Activated CD8-positive, alpha-beta T cell treated with anti-CD3 and anti-CD28 coated beads for 36 hours (primary cell): Measurements from ENCODE around the gene HSPA1A. TPM values are rescaled to one million over a fixed set of nuclear protein-coding genes. Genes with fewer than 3 reads are reported as not detected.
A peak's percentile ranks its signal among the peaks of the same experiment; 100 is the strongest.

ENCODE experiments used
- ATAC-seq: fragments of 200-7000 bp; cut with Tn5 transposase; one replicate; pipeline ENCODE4 v1.10.0; 2021; ENCODE audit warnings: mild to moderate bottlenecking, moderate library complexity
- CTCF ChIA-PET: fragments of 350-600 bp; sonication (Branson Sonifier 250); formaldehyde crosslinking; loops from one replicate; lab custom pipeline; 2021; ENCODE audit warnings: antibody characterized with exemption; lab: Charles Lee
- POLR2A ChIA-PET: fragments of 350-600 bp; sonication (Branson Sonifier 250); formaldehyde crosslinking; loops from one replicate; lab custom pipeline; 2021; ENCODE audit warnings: antibody characterized with exemption; lab: Charles Lee
- DNase-seq: peaks from one replicate; pipeline ENCODE4 v3.0.0-alpha.2; 2020
- H3K27ac Mint-ChIP-seq: one replicate; pipeline ENCODE4 v1.8.0; 2021; ENCODE audit warnings: mild to moderate bottlenecking, mixed read lengths
- H3K27me3 Mint-ChIP-seq: one replicate; pipeline ENCODE4 v1.8.0; 2021; ENCODE audit warnings: mixed read lengths
- H3K36me3 Mint-ChIP-seq: one replicate; pipeline ENCODE4 v1.8.0; 2021; ENCODE audit warnings: low read depth, mixed read lengths
- H3K4me1 Mint-ChIP-seq: one replicate; pipeline ENCODE4 v1.8.0; 2021; ENCODE audit warnings: low read depth, mixed read lengths
- H3K4me3 Mint-ChIP-seq: one replicate; pipeline ENCODE4 v1.8.0; 2021; ENCODE audit warnings: mild to moderate bottlenecking, moderate library complexity, mixed read lengths
- H3K9me3 Mint-ChIP-seq: one replicate; pipeline ENCODE4 v1.8.0; 2021; ENCODE audit warnings: mixed read lengths
- intact Hi-C: fragments of 100-400 bp; cut with micrococcal nuclease; formaldehyde crosslinking; loops from one replicate; pipeline ENCODE4 v1.10.0; 2022
- total RNA-seq, 2 experiments: library from RNA; stranded (reverse); gene quantifications; one replicate each; pipeline ENCODE4 v1.2.3, GENCODE V29; 2021
- TF ChIP-seq, protein P1 (sequence below): fragments of 200-600 bp; IDR thresholded peaks from one replicate; pipeline ENCODE4 v1.8.0; 2022; ENCODE audit warnings: antibody characterized with exemption, mild to moderate bottlenecking

Gene HSPA1A
- total RNA-seq, 2 experiments from 2014 or later: 36.6 to 37.8 TPM

GRCh38 chr6:31768363-31769257, 46.7 kb upstream of the HSPA1A start:
- no peak overlapping the region for H3K27ac Mint-ChIP-seq
- ChIA-PET CTCF (interaction anchor here (0.6 to 4.5 kb wide), 18 partner anchors 10 to 197 kb away, joined by 3 to 59 read pairs (median 8); partner anchors contain the start of genes CLIC1, DDAH2, LSM2 and MSH5), POLR2A (interaction anchor here (1.9 kb wide), 1 partner anchor 10 kb away, joined by 7 read pairs; no protein-coding TSS in a partner anchor)
- no peak overlapping the region for H3K4me3 Mint-ChIP-seq
- no peaks in the 10 kb centered on the region for H3K27me3 Mint-ChIP-seq
- H3K36me3 Mint-ChIP-seq: peaks cover 2% of the 10 kb centered on the region
- TF ChIP-seq, protein P1, sequence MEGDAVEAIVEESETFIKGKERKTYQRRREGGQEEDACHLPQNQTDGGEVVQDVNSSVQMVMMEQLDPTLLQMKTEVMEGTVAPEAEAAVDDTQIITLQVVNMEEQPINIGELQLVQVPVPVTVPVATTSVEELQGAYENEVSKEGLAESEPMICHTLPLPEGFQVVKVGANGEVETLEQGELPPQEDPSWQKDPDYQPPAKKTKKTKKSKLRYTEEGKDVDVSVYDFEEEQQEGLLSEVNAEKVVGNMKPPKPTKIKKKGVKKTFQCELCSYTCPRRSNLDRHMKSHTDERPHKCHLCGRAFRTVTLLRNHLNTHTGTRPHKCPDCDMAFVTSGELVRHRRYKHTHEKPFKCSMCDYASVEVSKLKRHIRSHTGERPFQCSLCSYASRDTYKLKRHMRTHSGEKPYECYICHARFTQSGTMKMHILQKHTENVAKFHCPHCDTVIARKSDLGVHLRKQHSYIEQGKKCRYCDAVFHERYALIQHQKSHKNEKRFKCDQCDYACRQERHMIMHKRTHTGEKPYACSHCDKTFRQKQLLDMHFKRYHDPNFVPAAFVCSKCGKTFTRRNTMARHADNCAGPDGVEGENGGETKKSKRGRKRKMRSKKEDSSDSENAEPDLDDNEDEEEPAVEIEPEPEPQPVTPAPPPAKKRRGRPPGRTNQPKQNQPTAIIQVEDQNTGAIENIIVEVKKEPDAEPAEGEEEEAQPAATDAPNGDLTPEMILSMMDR: no peak
- no peaks in the 10 kb centered on the region for H3K9me3 Mint-ChIP-seq
- intact Hi-C loops: no loop called here
- DNase-seq (no peak), ATAC-seq (no peak)
- peaks cover 21% of the 10 kb centered on the region for H3K4me1 Mint-ChIP-seq

DNA sequence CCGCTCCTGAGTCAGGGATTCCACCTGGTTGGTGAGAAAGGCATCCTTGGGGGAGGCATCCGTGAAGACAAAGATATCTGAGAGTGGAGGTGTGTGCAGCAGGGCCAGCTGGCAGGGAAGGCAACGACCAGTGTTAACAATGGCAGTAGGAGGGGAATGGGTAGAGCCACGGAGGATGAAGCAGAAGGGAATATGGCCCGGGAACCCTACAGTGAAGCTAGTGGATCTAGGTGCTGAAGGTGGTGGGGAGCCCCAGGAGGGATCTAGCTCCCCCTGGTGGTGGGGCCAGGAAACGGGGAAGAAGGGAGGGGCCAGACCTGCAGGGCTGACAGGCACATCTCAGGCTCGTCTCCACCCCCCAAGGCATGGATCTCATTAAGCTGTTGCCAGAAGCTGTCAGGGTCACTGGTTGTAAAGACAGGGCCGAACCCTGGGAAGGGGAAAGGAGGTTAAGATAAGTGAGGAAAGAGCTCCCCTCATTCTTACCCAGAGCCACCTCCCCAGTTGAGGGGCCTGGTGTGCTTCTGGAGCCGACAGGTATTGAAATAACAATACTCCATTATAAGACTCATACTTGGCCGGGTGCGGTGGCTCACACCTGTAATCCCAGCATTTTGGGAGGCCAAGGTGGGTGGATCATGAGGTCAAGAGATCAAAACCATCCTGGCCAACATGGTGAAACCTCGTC, 45.5 kb upstream of the HSPA1A start:
- TF ChIP-seq, protein P1: peak; percentile 84
- DNase-seq: peak; percentile 90
- no peak overlapping the region for H3K4me3 Mint-ChIP-seq
- H3K4me1 Mint-ChIP-seq: peaks cover 26% of the 10 kb centered on the region
- H3K27me3 Mint-ChIP-seq: no peaks in the 10 kb centered on the region
- ATAC-seq: peak; percentile 87
- intact Hi-C loops: no loop called here
- CTCF ChIA-PET: interaction anchor here (0.6 to 4.5 kb wide), 33 partner anchors 8 to 196 kb away, joined by 3 to 59 read pairs (median 5); partner anchors contain the start of genes CLIC1, DDAH2, HSPA1A and HSPA1B
- POLR2A ChIA-PET: interaction anchor here (0.7 to 1.9 kb wide), 6 partner anchors 11 to 202 kb away, joined by 3 to 7 read pairs (median 3); partner anchors contain the start of genes DXO and VARS1
- no peaks in the 10 kb centered on the region for H3K36me3 Mint-ChIP-seq
- H3K9me3 Mint-ChIP-seq: no peaks in the 10 kb centered on the region
- no peak overlapping the region for H3K27ac Mint-ChIP-seq

- ATAC-seq: no peak
- no peak for DNase-seq
- H3K4me3 Mint-ChIP-seq: no peak overlapping the region
- intact Hi-C loops: no loop called here
- CTCF ChIA-PET: interaction anchor here (1.2 to 4.5 kb wide), 12 partner anchors 8 to 173 kb away, joined by 3 to 59 read pairs (median 14); partner anchors contain the start of genes CLIC1, DDAH2, HSPA1A and HSPA1L
- POLR2A ChIA-PET: interaction anchor here (0.6 to 1.8 kb wide), 5 partner anchors 25 to 1182 kb away, joined by 3 to 6 read pairs (median 3); partner anchors contain the start of genes DXO and VARS1
- H3K9me3 Mint-ChIP-seq: no peaks in the 10 kb centered on the region
- no peaks in the 10 kb centered on the region for H3K27me3 Mint-ChIP-seq
- H3K36me3 Mint-ChIP-seq: no peaks in the 10 kb centered on the region
- no peak overlapping the region for H3K27ac Mint-ChIP-seq
- peaks cover 32% of the 10 kb centered on the region for H3K4me1 Mint-ChIP-seq
- TF ChIP-seq, protein P1: no peak
Measured at GRCh38 chr6:31770860-31771259, 44.5 kb upstream of the HSPA1A start.

DNA sequence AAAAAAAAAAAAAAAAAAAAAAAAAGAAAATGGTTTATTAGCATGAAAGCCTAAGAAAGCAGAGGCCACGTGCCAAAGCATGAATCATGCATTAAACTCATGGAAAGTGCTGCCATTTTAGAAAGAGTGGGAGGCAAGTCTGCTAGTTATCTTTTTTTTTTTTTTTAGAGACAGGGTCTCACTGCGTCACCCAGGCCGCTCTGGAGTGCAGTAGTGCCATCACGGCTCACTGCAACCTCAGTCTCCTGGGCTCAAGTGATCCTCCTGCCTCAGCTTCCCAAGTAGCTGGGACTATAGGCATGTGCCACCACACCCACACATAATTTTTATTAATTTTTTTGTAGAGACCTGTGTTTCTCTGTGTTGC, 43.4 kb upstream of the HSPA1A start:
- H3K27ac Mint-ChIP-seq: peak overlapping the region; percentile 78
- ChIA-PET POLR2A (interaction anchor here (0.9 kb wide), 1 partner anchor 64 kb away, joined by 6 read pairs; no protein-coding TSS in a partner anchor), CTCF (interaction anchor here (1.2 to 4.5 kb wide), 6 partner anchors 19 to 47 kb away, joined by 3 to 35 read pairs (median 4); partner anchors contain the start of genes DDAH2 and MSH5)
- no peaks in the 10 kb centered on the region for H3K27me3 Mint-ChIP-seq
- peak; percentile 15 for ATAC-seq
- no peak overlapping the region for H3K4me3 Mint-ChIP-seq
- peaks cover 40% of the 10 kb centered on the region for H3K4me1 Mint-ChIP-seq
- H3K36me3 Mint-ChIP-seq: no peaks in the 10 kb centered on the region
- H3K9me3 Mint-ChIP-seq: no peaks in the 10 kb centered on the region
- intact Hi-C loops: no loop called here
- TF ChIP-seq, protein P1: no peak
- DNase-seq: peak; percentile 73
